Hepatic stellate cell (primary cell): ENCODE measurements around the gene EEIG2.
"Not testable (repeated sequence)": the region's sequence is repeated elsewhere in the genome, so short reads cannot be mapped to it uniquely, and the experiment has no call there.

ENCODE experiments used
- DNase-seq: peaks from one replicate; pipeline ENCODE4 v3.0.0; 2011; ENCODE audit warnings: low spot score

EEIG2 gene

DNA sequence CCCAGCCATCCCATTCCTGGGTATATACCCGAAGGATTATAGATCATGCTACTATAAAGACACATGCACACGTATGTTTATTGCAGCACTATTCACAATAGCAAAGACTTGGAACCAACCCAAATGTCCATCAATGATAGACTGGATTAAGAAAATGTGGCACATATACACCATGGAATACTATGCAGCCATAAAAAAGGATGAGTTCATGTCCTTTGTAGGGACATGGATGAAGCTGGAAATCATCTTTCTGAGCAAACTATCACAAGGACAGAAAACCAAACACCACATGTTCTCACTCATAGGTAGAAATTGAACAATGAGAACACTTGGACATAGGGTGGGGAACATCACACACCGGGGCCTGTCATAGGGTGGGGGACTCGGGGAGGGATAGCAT, 12.4 kb upstream of the EEIG2 start:
- DNase-seq = not testable (repeated sequence)

DNA sequence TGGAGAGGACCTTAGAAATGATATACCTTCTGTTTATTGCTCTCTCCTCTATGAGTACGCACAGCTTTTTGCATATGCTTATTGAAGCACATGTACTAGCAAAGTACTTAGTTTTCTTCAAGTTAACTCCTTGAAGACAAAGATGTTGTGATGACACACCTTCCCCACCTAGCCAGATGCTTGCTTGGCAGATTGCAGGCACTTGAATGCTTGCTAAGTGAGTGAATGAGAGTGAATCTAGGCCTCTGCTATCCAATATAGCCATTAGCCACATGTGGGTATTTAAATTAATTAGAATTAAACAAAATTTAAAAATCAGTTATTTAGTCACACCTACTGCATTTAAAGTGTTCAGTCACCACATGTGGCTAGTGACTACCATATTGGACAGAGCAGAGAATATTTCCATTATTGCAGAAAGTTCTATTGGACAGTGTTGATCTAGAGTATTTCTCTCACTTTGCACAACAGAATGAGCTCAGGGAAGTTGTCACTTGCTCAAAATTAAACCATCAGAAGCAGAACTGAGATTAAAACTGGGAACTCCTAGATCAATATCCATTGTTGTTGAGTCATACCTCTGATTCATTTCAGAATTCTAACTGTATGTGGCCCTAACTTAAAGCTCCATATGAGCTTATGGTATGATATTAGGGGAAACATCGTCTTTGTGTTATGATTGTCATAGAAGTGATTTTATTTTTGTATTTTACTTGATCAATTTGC, 8.6 kb upstream of the EEIG2 start:
- DNase-seq = no peak

DNA sequence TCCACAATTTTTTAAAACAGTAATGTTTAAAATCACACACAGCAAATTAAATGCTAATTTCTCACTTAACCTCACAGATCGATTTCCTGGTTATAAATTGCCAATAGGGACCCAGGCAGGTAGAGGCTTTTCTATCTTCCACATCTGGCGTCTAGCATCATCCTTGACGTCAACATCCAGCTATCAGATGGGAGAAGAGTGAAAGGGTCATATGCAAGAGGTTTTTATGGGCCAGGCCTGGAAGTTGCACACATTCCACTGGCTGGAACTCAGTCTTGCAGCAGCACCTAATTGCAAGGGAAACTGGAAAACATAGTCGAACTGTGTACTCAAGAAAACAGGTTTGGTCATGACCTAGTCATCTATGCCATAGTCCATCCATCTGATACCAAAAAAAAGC, 6.0 kb upstream of the EEIG2 start:
- no peak for DNase-seq

DNA sequence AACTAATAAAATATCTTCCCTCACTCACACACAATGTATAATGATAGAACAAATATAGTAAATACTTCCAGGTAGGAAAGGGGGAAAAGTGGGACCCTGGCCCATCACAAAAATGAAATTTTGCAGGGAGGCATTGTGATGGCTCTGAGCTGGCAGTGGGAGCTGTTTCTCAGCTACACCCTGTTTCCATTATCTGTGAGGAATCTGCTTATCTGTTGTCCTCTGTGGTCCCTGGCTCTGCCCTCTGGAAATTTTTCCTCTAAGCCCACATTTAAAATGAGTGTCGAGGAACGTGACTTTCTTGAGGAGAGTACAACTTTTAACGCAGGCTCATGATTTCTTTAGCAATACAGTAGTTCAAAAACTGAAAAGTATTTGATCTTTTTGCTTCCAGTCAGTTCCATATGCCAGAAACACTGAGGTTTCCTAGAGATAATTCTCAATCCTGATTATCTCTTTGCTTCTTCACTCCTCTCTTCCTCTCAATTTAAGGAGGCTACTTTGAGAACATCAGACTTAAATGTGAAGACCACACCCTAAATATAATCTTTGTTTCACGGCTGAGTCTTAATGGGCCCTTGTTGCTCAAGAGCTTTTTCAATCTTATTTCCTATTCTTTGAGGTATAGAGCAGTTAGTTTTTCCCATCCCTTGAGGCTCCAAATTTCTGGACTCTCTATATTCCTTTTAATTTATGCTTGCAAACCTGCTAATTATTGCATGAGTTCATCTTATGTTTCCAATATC, 5.0 kb upstream of the EEIG2 start:
- DNase-seq = no peak

DNA sequence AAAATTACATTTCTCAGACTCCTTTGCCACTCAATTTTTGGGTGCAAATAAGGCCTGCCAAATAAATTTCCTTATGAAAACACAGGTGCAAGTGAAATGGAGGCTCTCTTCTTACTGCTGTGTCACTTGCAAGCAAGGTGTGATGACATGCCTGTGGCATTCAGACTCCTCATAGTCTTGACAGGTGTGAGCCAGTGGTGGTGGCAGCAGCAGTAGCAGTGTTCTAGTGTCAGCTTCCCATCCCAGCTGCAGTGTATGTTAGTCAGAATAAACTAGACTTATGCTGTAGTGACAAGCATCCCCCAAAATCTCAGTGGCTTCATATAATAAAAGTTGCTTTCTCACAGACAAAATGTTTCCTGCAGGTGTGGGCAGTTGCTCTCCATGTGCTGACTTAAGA, 3.8 kb upstream of the EEIG2 start:
- DNase-seq = no peak

DNA sequence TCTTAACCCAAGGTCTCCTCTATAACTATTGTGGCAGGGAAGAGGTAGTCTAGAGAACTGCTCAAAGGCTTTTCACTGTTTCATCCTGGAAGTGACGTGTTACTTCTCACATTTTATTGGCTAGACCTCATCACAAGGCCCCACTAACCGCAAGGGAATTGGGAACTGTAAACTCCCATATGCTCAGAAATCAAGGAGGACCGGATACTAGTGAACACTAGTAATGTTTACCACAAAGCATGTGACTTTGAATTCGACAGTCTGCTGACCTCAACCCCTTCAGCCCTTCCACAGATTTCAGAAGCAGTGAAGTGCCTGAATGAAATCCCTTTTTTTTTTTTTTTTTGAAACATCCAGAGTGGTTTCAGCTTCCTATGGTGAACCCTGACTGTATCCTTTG, 3.4 kb upstream of the EEIG2 start:
- no peak for DNase-seq

DNA sequence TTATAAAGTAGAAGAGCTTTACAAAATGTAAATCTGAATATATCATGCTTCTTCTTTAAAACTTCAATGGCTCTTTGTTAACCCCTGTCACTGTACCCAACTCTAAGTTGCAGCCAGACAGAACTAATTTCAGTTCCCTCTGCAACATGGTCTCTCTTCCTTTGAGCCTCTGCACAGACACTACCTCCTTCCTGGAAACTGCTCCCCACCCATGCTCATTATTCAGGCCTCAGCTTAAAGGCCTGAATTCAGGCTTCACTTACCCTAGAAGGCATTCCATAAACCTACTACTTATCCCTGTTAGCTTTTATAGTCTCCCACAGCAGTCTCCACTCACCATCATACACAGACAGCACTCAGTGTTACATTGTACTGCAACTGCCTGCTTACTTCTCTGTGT, 2.6 kb upstream of the EEIG2 start:
- DNase-seq = no peak

DNA sequence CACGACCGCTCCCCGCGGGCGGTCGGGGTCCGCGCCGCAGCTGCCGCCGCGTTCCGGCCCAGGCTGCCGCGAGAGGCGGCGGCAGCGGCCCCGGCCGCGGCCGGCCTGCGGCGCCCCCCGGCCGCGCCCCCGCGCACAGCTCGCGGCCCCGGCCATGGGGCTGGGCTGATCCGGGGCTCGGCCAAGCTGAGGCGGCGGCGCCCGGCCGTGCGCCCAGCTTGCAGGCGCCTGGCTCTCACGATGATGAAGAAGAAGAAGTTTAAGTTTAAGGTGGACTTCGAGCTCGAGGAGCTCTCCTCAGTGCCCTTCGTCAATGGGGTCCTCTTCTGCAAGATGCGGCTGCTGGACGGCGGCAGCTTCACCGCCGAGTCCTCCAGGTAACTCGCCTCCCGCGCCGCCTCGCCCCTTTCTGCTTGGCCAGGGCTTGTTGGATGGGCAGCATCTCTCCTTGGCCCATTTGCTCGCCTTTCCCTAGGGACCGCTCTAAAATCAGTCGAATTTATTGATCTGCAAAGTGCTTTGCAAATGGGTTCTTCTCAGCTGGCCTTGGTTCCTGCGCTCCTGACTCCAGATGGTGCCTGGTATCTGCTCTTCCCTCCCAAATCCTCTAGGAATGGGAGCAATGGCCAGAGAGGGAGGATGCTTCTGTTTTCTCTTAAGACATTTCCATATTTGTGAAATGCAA, 431 bp downstream of the EEIG2 start:
- DNase-seq = peak; percentile 44

DNA sequence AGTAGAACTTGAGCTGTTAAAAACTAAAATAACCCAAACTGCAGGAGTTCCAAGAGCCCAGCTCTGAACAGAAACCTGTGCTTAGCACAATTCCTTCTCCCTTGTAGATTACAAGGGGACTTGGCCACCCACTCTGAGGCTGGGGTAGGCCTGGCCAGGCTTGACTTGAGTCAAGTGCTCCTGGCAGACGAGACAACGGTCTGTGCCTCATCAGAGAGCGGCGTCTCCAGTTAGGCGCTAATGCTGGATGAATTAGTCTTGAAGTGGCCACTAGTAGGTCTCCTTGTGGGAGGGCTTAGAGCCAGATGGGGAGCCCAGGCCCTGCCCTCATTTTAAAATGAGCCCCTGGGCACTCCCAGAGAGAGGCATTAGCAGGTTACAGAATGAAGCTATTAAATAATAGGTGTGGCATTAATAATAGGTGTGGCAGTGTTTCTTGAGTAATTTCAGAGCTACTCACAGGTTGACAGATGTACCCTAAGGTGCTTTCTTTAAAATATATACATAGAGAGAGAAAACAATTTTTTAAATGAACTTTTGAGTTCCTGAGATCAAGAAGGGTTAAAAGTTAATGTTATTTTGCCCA, 1.1 kb downstream of the EEIG2 start:
- DNase-seq = peak; percentile 59

DNA sequence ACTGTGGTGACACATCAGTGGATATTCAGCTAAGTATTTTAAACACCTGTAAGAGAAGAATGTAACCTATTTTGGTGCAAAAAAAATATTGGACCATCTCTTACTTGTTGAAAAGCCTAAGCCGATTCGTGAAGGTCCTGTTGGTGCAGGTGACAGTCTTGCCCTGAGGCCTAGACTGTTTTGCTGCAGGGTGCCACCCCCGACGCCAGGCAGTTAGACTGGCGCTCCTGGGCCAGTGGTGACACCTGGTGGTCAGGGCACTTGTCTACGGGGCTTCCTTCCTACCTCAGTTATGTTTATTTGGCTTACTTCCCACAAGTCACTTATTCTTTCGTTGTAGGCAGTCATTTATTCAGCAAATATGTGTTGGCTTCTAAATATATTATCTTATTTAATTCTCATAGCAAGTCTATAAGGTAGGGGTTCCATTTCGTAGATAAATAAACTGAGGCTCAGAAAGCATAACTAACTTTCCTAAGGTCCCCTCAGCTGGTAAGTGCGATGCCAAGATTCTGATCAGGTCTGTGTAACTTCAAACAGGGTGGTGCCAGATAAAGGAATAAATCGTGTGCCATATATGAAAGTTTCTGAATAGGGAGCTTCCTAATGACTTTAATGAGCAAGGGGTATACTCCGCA, 1.9 kb downstream of the EEIG2 start:
- DNase-seq = no peak

DNA sequence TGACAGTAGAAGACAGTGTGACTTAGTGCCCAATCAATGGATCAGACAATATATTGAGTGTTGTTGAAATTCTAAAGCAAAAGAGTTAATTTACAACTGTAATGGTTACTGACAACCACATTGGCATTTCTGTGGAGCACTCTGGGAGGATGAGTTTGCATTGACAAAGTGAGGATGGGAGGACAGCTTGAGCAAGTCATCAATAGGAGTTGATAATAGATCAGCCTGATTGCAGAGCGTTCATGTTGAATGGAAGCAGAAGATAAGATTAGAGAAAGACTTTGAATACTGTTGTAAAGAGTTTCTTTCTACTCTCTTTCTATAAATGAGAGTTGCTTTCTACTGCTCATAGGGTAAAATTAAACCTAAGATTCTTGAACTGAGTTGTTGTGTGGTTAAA, 3.9 kb downstream of the EEIG2 start:
- no peak for DNase-seq

DNA sequence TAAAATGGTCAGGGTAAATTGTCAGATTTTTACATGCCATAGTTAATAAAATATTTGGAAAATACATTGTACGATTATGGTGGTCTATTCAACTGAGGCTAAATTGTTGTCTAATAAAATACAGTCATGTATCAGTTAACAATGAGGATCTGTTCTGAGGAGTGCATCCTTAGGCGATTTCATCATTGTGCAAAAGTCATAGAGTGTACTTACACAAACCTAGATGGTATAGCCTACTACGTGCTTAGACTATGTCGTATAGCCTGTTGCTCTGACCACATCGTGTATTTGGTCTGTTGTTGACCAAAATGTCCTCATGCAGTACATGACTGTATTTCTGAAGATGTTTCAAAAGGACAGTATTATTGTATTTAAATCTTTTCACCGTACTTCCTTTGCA, 5.2 kb downstream of the EEIG2 start:
- no peak for DNase-seq

DNA sequence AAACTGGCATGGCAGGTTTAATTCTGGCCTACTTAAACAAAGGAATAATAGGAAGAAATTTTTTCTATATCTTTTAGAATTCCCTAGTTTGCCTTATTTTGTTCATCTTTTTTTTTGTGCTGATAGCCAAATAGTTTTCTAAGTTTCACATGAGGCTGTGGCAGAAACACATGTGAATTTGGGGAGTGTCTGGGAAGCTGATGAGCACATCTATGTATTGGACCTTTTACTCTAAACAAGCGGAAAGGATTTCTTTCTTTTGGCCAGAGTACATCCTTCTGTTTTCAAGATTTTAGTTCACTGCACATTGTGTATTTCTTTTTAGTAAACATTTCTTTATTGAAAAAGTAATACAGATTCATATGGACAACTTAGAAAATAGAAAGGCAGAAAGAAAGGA, 5.6 kb downstream of the EEIG2 start:
- no peak for DNase-seq

DNA sequence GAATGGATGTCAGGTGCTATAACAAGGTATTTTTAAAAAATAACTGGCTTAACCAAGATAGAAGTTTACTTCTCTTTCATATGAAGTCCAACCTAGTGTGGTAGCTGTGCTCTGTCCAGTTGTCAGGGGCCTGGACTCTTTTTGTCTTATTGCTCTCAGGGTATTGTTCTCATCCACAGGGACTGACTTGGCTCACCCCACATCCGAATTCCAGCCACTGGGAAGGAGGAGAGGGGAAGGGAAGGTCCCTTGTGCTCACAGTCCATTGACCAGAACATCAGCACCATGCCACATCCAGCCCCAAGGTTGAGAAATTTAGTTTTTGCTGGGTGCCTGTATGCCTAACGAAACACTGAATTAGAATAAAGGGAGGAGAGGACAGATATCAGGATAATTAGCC, 8.7 kb downstream of the EEIG2 start:
- DNase-seq = no peak

DNA sequence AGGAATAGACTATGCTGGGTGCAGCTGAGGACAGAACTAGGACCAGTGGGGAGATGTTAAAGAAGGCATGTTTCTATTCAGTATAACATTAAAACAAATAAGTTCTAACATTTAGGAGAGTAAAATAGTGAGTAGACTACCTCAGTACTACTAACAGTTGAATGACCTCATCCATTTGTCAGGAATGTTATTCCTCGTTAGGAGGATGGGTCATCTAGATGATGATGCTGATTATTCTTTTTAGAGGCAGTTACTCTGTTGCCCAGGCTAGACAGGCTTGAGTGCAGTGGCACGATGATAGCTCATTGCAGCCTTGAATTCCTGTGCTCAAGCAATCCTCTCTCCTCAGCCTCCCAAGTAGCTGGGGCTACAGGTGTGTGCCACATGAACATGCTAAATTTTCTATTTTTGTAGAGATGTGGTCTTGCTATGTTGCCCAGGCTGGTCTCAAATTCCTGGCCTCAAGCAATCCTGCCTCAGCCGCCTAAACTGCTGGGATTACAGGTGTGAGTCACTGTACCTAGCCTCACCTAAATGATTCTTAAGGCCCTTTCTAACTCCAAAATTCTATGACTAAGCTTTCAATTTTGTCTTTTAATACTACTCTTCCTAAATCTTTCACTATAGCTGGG, 9.3 kb downstream of the EEIG2 start:
- no peak for DNase-seq

DNA sequence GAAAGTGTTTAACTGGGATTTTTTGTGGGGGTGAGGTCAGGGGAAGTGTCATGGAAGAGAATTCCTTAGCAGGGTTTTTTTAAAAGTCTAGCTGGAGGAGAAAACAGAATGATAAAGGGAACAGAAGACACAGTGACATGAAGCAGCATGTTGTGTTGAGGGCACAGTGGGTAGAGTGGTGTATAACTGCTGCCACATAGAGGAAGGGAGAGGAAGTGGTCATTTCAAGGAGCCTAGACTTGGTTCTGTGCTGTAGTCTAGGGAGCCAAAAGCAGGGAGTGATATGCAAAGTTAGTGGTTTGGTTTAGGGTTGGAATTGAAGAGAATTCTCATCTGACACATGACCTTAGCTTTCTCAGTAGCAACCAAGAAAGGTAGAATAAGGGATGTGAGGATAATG, 10.2 kb downstream of the EEIG2 start:
- peak; percentile 10 for DNase-seq

DNA sequence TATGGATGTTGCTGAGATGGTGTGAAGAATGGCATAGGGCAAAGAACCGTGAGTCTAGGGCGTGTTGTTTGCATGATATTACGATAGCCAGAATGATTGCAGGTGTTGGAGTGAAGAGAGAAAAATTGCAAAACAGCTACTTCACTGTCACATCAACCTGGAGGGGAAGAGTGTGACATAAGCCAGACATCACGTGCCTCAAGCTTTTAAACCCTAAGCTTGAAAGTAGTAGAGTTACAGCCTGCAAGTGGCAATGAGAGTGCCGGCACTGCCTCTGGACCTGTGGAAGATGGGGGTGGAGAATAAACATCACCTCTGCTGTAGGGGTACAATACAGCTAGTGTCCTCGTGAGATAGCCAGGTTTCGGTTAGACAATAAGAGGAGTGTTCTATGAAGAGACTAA, 11.1 kb downstream of the EEIG2 start:
- no peak for DNase-seq

DNA sequence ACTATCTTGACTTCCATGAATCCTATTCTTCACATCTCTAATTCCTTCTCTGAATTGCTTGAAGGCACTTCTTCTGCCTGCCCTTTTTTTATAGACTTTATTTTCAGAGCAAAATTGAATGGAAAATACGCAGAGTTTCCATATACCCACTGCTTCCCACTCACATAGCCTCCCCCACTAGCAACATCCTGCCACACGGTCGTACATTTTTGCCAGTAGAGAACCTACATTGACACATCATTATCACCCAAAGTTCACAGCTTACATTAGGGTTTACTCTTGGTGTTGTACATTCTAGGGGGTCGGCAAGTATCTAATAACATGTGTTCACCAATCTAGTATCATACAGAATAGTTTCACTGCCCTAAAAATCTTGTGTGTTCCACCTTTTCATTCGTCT, 12.3 kb downstream of the EEIG2 start:
- no peak for DNase-seq

DNA sequence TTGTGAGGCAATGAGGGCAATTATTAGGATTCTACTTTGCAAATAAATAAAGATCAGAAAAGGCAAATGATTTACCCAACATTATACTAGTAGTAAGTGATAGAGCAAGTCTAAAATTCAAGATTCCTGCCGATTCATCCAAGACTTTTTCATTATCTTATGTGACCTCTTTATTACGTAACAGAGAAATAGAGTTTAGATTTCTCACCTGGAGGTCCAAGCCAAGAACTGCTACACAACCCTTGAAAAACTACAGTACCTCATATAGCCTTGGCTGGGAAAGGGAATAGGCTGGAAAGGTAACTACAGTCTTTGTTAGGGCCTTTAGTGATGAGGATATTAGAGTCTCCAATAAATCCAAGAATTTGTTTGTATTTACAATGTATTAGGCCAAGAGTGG, 13.3 kb downstream of the EEIG2 start:
- no peak for DNase-seq

DNA sequence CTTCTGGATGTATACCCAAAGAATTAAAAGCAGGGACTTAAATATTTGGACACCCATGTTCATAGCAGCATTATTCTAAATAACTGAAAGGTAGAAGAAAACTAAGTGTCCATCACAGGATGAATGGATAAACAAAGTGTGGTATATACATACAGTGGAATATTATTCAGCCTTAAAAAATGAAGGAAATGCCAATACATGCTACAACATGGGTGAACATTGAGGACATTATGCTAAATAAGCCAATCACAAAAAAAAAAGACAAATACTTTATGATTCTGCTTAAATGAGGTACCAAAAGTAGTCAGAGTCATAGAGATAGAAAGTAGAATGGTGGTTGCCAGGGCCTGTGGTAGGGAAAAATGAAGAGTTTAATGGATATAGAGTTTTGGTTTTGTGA, 14.1 kb downstream of the EEIG2 start:
- no peak for DNase-seq

DNA sequence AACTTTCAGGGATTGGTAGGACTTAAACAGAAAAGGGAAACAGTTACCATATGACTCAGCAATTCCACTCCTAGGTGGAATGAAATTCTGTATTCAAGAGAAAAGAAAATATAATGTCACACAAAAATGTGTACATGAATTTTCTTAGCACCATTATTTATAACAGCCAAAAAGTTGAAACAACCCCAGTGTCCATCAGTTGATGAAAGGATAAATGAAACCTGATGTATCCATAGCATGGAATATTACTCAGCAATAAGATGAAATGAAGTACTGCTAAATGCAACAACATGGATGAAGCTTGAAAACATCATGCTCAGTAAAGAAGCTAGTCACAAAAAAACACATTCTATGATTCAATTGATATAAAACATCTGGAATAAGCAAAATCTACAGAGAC, 15.5 kb downstream of the EEIG2 start:
- no peak for DNase-seq
